Omental fat pad (tissue), 4 donors: ENCODE measurements around the gene HEXA. TPM values are rescaled to one million over a fixed set of nuclear protein-coding genes. Genes with fewer than 3 reads are reported as not detected.

Experiments
- ATAC-seq: fragments of 150-250 bp; one replicate; pipeline ENCODE4 v1.9.1; 2016; ENCODE audit warnings: mild to moderate bottlenecking, moderate library complexity; ENCODE audit not compliant: low FRiP score
- DNase-seq: peaks from one replicate; pipeline ENCODE4 v3.0.0-alpha.2; 2019; ENCODE audit warnings: low spot score
- CTCF ChIP-seq, 3 donors: fragments of 450-650 bp; IDR thresholded peaks; one replicate each; pipeline ENCODE4 v1.5.1; 2016 to 2017; ENCODE audit warnings: antibody characterized with exemption in 3 of 3, mild to moderate bottlenecking in 3 of 3, moderate library complexity in 2 of 3
- total RNA-seq, 4 donors: library from RNA; depleted of rRNA; stranded (reverse); fragments of >200 nt; gene quantifications; one replicate each; pipeline ENCODE4 v1.1.0, GENCODE V29; 2016

The HEXA gene
- total RNA-seq, 4 donors from 2014 or later, result 66.4 to 104 (median 74.5) TPM

- TF ChIP-seq CTCF (IDR thresholded peaks at IDR 0.05), result no peak
- DNase-seq, result no peak
- ATAC-seq, result no peak
Observed at GRCh38 chr15:72341361-72341760, 34.5 kb downstream of the HEXA start.

- no peak for TF ChIP-seq CTCF (IDR thresholded peaks at IDR 0.05)
Observed at GRCh38 chr15:72340366-72340765, 35.4 kb downstream of the HEXA start.

GRCh38 chr15:72339777-72340177, 36.0 kb downstream of the HEXA start:
- ATAC-seq, result peak; percentile 94
- TF ChIP-seq CTCF (IDR thresholded peaks at IDR 0.05), result no peak

More at GRCh38 chr15:72340366-72340765, 35.4 kb downstream of the HEXA start:
- DNase-seq, result no peak
- ATAC-seq, result peak; percentile 26

GRCh38 chr15:72338617-72339321, 37.0 kb downstream of the HEXA start:
- TF ChIP-seq CTCF (IDR thresholded peaks at IDR 0.05), result no peak
- DNase-seq, result no peak
- ATAC-seq, result no peak

More at GRCh38 chr15:72339777-72340177, 36.0 kb downstream of the HEXA start:
- no peak for DNase-seq

GRCh38 chr15:72338148-72338547, 37.7 kb downstream of the HEXA start:
- TF ChIP-seq CTCF (IDR thresholded peaks at IDR 0.05), result no peak
- DNase-seq (no peak), ATAC-seq (no peak)

- DNase-seq, result no peak
- TF ChIP-seq CTCF (IDR thresholded peaks at IDR 0.05), result no peak
- no peak for ATAC-seq
Observed at GRCh38 chr15:72334842-72335241, 41.0 kb downstream of the HEXA start.

- DNase-seq (no peak), ATAC-seq (no peak)
- TF ChIP-seq CTCF (IDR thresholded peaks at IDR 0.05), result no peak
Observed at GRCh38 chr15:72331021-72331420, 44.8 kb downstream of the HEXA start.
